Fibroblast of lung (primary cell): ENCODE results near the gene DTX2. TPM values are rescaled to one million over a fixed set of nuclear protein-coding genes. Genes with fewer than 3 reads are reported as not detected.
A peak's percentile ranks its signal among the peaks of the same experiment; 100 is the strongest.
"Not testable (repeated sequence)": the region's sequence is repeated elsewhere in the genome, so short reads cannot be mapped to it uniquely, and the experiment has no call there.

Experiments
- DNase-seq, 2 donors: peaks; one replicate each; pipeline versions ENCODE4 v3.0.0 to v3.0.0-alpha.2; 2010; ENCODE audit warnings: low read depth in 2 of 2
- H2AFZ ChIP-seq: 2 replicates; pipeline ENCODE4 v1.5.1; 2012; ENCODE audit warnings: low read length, control low read depth, inconsistent platforms
- H3K27ac ChIP-seq: 2 replicates; pipeline ENCODE4 v1.5.1; 2011; ENCODE audit warnings: low read length, control low read depth; ENCODE audit not compliant: insufficient read depth
- H3K27me3 ChIP-seq: 2 replicates; pipeline ENCODE4 v1.5.1; 2011; ENCODE audit warnings: mild to moderate bottlenecking, low read length; ENCODE audit not compliant: control insufficient read depth, insufficient read depth
- H3K36me3 ChIP-seq: 2 replicates; pipeline ENCODE4 v1.5.1; 2011; ENCODE audit warnings: low read length; ENCODE audit not compliant: control insufficient read depth, insufficient read depth
- H3K4me1 ChIP-seq: 2 replicates; pipeline ENCODE4 v1.5.1; 2011; ENCODE audit warnings: low read length; ENCODE audit not compliant: control insufficient read depth, insufficient read depth; ENCODE audit errors: extremely low read depth
- H3K4me2 ChIP-seq: 2 replicates; pipeline ENCODE4 v1.5.1; 2011; ENCODE audit warnings: low read length, control low read depth; ENCODE audit not compliant: insufficient read depth; ENCODE audit errors: extremely low read depth
- H3K4me3 ChIP-seq, 4 experiments: fragments of 200-600 bp in 1 of 4; sonication (generic) in 1 of 4; replicated peaks in 1 of 4; 2 replicates each; pipeline ENCODE4 v1.5.1; 2011 to 2016; ENCODE audit warnings: low read length in 4 of 4, low read depth in 3 of 4, mild to moderate bottlenecking in 3 of 4, control low read depth in 2 of 4, inconsistent platforms in 1 of 4, mixed read lengths in 1 of 4; ENCODE audit not compliant: insufficient read depth in 1 of 4; ENCODE audit errors: control extremely low read depth in 1 of 4
- H3K79me2 ChIP-seq: 2 replicates; pipeline ENCODE4 v1.5.1; 2012; ENCODE audit warnings: mild to moderate bottlenecking, low read length, inconsistent platforms; ENCODE audit not compliant: control insufficient read depth, insufficient read depth
- H3K9ac ChIP-seq: 2 replicates; pipeline ENCODE4 v1.5.1; 2011; ENCODE audit warnings: mild to moderate bottlenecking, low read length, control low read depth; ENCODE audit not compliant: insufficient read depth
- H3K9me3 ChIP-seq: 2 replicates; pipeline ENCODE4 v1.5.1; 2012; ENCODE audit warnings: low read depth, low read length; ENCODE audit not compliant: control insufficient read depth, insufficient read depth
- H4K20me1 ChIP-seq: 2 replicates; pipeline ENCODE4 v1.5.1; 2011; ENCODE audit warnings: low read length; ENCODE audit not compliant: control insufficient read depth, insufficient read depth; ENCODE audit errors: extremely low read depth
- EZH2 ChIP-seq: IDR thresholded peaks from 2 replicates; pipeline ENCODE4 v1.5.1; 2012; ENCODE audit warnings: low read length, control low read depth, mild to moderate bottlenecking; ENCODE audit errors: missing control alignments
- polyA plus RNA-seq, 2 donors: library from polyadenylated mRNA; depleted of rRNA in 1 of 2; stranded (reverse) in 1 of 2; unstranded in 1 of 2; fragments of >200 nt; gene quantifications; 2 replicates each; pipeline ENCODE4 v1.2.1, GENCODE V29; 2011 to 2012; ENCODE audit warnings: missing spikeins in 1 of 2
- total RNA-seq: library from RNA; depleted of rRNA; stranded (reverse); fragments of >200 nt; gene quantifications from 2 replicates; pipeline ENCODE4 v1.2.1, GENCODE V29; 2014
- TF ChIP-seq, protein P1 (sequence below), 2 donors: IDR thresholded peaks in 1 of 2; conservative IDR thresholded peaks in 1 of 2; 1 replicate in 1 of 2; 2 replicates in 1 of 2; pipeline ENCODE4 v1.5.1; 2011 to 2012; ENCODE audit warnings: low read length in 2 of 2, control low read depth in 1 of 2, inconsistent platforms in 1 of 2, low read depth in 1 of 2, mild to moderate bottlenecking in 1 of 2

Gene DTX2
- total and polyA plus RNA-seq, 2 donors (not counting 1 experiment from before 2014, with no cell fraction given), result 2.2 to 6.8 TPM

DNA sequence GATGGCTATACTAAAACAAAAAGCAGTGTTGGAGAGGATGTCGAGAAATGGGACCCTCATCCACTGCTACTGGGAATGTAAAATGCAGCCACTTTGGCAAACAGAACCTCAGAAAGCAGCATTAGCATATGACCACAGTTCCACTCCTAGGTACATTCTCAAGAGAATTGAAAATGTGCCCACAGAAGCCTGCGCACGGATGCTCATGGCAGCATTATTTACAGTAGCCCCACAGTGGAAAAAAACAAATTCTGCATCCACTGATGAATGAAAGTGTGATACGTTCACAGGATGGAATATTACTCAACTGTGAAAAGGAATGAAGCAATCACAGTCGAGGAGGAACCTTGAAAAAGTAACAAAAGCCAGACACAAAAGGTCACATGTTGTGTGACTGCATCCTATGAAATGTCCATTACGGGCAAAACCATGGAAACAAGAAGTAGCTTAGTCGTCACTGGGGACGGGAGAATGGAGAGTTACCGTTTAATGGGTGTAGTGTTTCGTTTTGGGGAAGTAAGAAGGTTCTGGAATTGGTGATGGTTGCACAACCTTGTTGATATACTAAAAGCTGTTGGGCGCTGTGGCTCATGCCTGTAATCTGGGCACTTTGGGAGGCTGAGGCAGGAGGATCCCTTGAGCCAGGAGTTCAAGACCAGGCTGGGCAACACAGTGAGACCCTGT, 46.4 kb downstream of the DTX2 start:
- TF ChIP-seq, protein P1, sequence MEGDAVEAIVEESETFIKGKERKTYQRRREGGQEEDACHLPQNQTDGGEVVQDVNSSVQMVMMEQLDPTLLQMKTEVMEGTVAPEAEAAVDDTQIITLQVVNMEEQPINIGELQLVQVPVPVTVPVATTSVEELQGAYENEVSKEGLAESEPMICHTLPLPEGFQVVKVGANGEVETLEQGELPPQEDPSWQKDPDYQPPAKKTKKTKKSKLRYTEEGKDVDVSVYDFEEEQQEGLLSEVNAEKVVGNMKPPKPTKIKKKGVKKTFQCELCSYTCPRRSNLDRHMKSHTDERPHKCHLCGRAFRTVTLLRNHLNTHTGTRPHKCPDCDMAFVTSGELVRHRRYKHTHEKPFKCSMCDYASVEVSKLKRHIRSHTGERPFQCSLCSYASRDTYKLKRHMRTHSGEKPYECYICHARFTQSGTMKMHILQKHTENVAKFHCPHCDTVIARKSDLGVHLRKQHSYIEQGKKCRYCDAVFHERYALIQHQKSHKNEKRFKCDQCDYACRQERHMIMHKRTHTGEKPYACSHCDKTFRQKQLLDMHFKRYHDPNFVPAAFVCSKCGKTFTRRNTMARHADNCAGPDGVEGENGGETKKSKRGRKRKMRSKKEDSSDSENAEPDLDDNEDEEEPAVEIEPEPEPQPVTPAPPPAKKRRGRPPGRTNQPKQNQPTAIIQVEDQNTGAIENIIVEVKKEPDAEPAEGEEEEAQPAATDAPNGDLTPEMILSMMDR (conservative IDR thresholded peaks at IDR 0.05 in 1 of 2, IDR thresholded peaks at IDR 0.05 in 1 of 2; ENCODE audit: low read depth in 1 of 2, low read length in 2 of 2), result no peak
- TF ChIP-seq EZH2, result no peak
- no peaks in the 10 kb centered on the region for H4K20me1 ChIP-seq
- H3K4me1 ChIP-seq, result no peaks in the 10 kb centered on the region
- no peak overlapping the region for H3K4me2 ChIP-seq
- H3K79me2 ChIP-seq, result no peaks in the 10 kb centered on the region
- H3K9ac ChIP-seq, result no peak overlapping the region
- H3K9me3 ChIP-seq, result no peaks in the 10 kb centered on the region
- H3K4me3 ChIP-seq, result no peak overlapping the region
- H2AFZ ChIP-seq, result no peak overlapping the region
- no peak for DNase-seq
- no peak overlapping the region for H3K27ac ChIP-seq
- peaks cover 2% of the 10 kb centered on the region for H3K36me3 ChIP-seq
- H3K27me3 ChIP-seq, result no peaks in the 10 kb centered on the region

DNA sequence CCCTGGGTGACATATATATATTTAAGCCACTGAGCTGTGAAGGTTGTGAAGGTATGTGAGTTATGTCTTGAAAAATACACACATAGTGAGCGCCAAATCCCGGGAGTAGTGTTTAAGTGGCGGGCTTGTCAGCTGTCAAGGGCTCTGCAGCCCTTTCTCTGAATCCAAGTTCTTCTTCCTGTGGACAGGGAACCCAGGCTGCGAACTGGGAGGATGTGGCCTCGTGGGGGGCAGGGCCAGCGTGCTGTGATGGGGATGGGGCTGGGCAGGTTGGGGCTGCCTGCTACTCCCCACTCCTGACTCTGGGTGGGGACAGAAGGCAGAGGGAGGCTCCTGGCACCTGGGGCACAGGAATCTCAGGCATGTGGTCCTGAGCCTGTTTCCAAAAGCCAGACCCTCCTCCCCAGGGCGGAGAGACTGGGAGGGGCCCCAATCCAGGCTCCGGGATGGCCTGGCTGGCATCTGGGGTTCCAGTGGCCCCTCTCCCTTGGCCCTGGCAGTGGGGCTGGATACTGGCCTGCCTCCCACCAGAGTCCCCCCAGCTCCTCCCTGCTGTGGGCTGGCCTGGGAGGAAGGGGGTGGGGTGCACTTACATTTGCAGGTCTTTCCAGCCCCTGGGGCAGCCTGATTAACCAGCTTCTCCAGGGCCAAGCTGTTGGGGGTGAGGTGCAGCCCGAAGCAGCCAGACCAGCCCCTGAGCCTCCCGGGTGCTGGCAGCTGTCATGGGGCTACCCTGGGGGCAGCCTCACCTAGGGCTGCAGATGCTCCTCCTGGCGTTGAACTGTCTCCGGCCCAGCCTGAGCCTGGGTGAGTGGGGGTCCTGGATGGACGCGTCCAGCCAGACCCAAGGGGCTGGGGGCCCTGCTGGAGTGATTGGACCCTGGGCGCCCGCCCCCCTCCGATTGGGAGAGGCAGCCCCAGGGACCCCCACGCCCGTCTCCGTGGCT, 48.7 kb downstream of the DTX2 start, which contains the start of gene UPK3B:
Gene UPK3B (plus strand): TSS at position 622 of the 947 bp plus-strand sequence. CDS start 101 bp downstream, at position 723.
- no peaks in the 10 kb centered on the region for H4K20me1 ChIP-seq
- H3K4me3 ChIP-seq, result no peak within 1 kb of the TSS
- TF ChIP-seq, protein P1 (conservative IDR thresholded peaks at IDR 0.05 in 1 of 2, IDR thresholded peaks at IDR 0.05 in 1 of 2; ENCODE audit: low read depth in 1 of 2, low read length in 2 of 2), result no peak
- TF ChIP-seq EZH2, result no peak
- H3K27ac ChIP-seq, result no peak within 1 kb of the TSS
- no peak within 1 kb of the TSS for H3K9ac ChIP-seq
- no peak within 1 kb of the TSS for H2AFZ ChIP-seq
- H3K27me3 ChIP-seq, result no peaks in the 10 kb centered on the region
- peaks cover 2% of the 10 kb centered on the region for H3K36me3 ChIP-seq
- H3K79me2 ChIP-seq, result no peaks in the 10 kb centered on the region
- peak in 1 of 2 donors; percentile 27 for DNase-seq
- H3K9me3 ChIP-seq, result no peaks in the 10 kb centered on the region
- H3K4me2 ChIP-seq, result no peak within 1 kb of the TSS
- no peaks in the 10 kb centered on the region for H3K4me1 ChIP-seq

DNA sequence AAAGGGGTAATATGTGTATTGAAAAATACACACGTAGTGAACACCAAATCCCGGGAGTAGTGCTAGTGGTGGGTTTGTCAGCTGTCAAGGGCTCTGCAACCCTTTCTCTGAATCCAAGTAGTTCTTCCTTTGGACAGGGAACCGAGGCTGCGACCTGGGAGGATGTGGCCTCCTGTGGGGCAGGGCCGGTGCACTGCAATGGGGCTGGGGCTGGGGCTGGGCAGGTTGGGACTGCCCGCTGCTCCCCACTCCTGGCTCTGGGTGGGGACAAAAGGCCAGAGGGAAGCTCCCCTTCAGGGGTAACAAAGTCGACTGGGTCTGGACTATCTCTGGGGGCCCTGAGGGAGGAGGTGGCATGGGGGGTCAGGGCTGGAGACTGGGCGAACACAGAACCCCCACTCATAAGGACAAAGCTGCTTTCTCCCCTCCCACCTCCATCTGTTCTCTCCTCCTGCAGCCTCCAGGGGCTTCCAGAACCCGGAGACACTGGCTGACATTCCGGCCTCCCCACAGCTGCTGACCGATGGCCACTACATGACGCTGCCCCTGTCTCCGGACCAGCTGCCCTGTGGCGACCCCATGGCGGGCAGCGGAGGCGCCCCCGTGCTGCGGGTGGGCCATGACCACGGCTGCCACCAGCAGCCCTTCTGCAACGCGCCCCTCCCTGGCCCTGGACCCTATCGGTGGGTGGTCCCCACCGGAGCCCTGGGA, 49.8 kb downstream of the DTX2 start:
- not testable (repeated sequence) for H3K9me3 ChIP-seq, H3K27me3 ChIP-seq, H3K9ac ChIP-seq, H4K20me1 ChIP-seq, DNase-seq, H3K36me3 ChIP-seq, H2AFZ ChIP-seq, H3K4me1 ChIP-seq, H3K4me3 ChIP-seq, H3K4me2 ChIP-seq, H3K79me2 ChIP-seq, H3K27ac ChIP-seq

DNA sequence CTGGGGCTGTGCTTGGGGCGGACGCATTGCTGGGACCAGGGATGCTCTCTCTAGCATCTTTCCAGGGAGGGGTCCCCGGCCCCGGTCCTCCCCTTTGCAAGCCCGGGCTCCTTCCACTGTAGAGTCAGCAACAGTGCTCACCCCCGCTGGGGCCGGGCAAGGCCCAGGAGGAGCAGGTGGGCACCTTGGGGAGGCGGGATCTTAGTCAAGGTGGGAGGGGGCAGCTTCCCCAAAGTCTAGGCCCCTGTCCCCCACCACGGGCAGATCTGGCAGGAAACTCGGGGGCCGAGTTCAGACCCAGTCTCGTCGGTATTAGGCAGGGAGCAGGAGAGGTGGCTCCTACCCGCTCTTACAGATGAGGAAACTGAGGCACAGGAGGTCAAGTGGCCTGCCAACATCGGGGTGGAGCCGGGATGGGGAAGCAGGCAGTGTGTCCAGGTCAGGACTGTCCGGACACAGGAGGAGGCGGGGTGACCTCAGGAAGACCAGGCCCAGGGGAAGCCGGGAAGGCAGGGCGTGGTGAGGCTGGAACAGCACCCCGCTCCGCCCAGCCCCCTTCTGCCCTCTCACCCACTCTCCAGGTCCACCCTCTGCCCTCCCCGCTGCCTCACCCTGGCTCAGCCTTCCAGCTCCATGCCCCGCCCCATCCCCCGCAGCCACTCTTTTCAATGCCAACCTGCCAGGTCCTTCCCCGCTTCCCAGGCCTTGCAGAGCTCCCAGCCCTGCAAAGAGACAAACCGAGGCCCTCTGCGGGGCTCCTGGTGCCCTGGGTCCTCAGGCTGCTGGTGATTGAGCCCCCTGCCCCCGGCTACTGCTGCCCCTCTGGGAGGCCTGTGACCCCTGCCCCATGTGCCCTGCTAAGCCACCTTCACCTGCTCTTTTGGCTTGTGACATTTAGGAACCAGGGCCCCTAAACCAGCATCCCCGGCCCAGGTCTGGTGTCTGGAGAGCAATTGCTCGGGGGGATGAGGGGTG, 50.7 kb downstream of the DTX2 start:
- H3K4me2 ChIP-seq, H3K36me3 ChIP-seq, H3K79me2 ChIP-seq, H3K4me1 ChIP-seq, H4K20me1 ChIP-seq, H3K9ac ChIP-seq, H3K27ac ChIP-seq, H2AFZ ChIP-seq, H3K9me3 ChIP-seq, H3K27me3 ChIP-seq, DNase-seq, H3K4me3 ChIP-seq: not testable (repeated sequence)
